ENCODE results near the gene TRMT2B. TPM values are rescaled to one million over a fixed set of nuclear protein-coding genes. Genes with fewer than 3 reads are reported as not detected.

Gene TRMT2B
- total and polyA plus RNA-seq, 9 donors = 8.8 to 18.1 (median 14.9) TPM

GRCh38 chrX:100980608-100981497 is 71.1 kb downstream of the TRMT2B start:
- Histone ChIP-seq H3K4me1 (ENCODE audit: insufficient read depth) (no peaks in the 10 kb centered on the region), H3K9me3 (no peaks in the 10 kb centered on the region), H3K27me3 (no peaks in the 10 kb centered on the region), H3K4me3 (no peak overlapping the region), H3K36me3 (no peaks in the 10 kb centered on the region), H3K27ac (no peak overlapping the region)
- DNase-seq = no peak
- 83 to 87% (median 83%) methylated on average over 6 of the region's 6 CpGs for WGBS, 3 donors
- no peak for TF ChIP-seq EP300 (IDR thresholded peaks at IDR 0.05)
- no peak for TF ChIP-seq POLR2A (IDR thresholded peaks at IDR 0.05)
- TF ChIP-seq, protein P1, sequence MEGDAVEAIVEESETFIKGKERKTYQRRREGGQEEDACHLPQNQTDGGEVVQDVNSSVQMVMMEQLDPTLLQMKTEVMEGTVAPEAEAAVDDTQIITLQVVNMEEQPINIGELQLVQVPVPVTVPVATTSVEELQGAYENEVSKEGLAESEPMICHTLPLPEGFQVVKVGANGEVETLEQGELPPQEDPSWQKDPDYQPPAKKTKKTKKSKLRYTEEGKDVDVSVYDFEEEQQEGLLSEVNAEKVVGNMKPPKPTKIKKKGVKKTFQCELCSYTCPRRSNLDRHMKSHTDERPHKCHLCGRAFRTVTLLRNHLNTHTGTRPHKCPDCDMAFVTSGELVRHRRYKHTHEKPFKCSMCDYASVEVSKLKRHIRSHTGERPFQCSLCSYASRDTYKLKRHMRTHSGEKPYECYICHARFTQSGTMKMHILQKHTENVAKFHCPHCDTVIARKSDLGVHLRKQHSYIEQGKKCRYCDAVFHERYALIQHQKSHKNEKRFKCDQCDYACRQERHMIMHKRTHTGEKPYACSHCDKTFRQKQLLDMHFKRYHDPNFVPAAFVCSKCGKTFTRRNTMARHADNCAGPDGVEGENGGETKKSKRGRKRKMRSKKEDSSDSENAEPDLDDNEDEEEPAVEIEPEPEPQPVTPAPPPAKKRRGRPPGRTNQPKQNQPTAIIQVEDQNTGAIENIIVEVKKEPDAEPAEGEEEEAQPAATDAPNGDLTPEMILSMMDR (IDR thresholded peaks at IDR 0.05) = no peak
- intact Hi-C loops (cut with DNase I) = no loop called here

GRCh38 chrX:100979881-100980607 is 71.9 kb downstream of the TRMT2B start:
- WGBS, 3 donors = 71 to 76% (median 73%) methylated on average over 3 of the region's 3 CpGs
- no peak for TF ChIP-seq EP300 (IDR thresholded peaks at IDR 0.05)
- TF ChIP-seq POLR2A (IDR thresholded peaks at IDR 0.05) = no peak
- TF ChIP-seq, protein P1 (IDR thresholded peaks at IDR 0.05) = no peak
- H3K27ac ChIP-seq = no peak overlapping the region
- H3K27me3 ChIP-seq = no peaks in the 10 kb centered on the region
- H3K4me3 ChIP-seq = no peak overlapping the region
- H3K36me3 ChIP-seq = no peaks in the 10 kb centered on the region
- H3K9me3 ChIP-seq = no peaks in the 10 kb centered on the region
- DNase-seq = no peak
- no peaks in the 10 kb centered on the region for H3K4me1 ChIP-seq (ENCODE audit: insufficient read depth)
- intact Hi-C loops (cut with DNase I) = no loop called here

DNA sequence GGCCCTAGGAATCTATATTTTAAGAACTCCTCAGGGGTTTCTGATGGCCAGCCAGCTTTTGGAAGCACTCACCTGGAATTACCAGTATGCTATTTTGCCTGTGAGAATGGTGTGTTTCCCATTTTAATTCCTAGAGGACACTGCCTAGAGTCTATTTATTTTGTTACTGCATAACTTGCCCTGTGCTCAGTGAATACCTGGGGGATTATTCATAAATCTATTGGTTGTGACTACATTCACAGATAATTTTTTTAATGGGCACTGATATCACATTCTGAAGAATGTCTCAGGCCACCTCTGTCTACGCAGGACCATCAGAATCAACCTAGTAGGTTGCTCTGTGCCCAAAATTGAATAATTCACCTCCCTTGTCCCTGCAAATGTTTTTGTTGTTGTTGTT is 75.7 kb downstream of the TRMT2B start:
- TF ChIP-seq, protein P1 (IDR thresholded peaks at IDR 0.05) = no peak
- TF ChIP-seq EP300 (IDR thresholded peaks at IDR 0.05) = no peak
- no peak for TF ChIP-seq POLR2A (IDR thresholded peaks at IDR 0.05)
- no peaks in the 10 kb centered on the region for H3K9me3 ChIP-seq
- no peak for DNase-seq
- H3K36me3 ChIP-seq = no peaks in the 10 kb centered on the region
- no peak overlapping the region for H3K27ac ChIP-seq
- no peak overlapping the region for H3K4me3 ChIP-seq
- intact Hi-C loops (cut with DNase I) = no loop called here
- no peaks in the 10 kb centered on the region for H3K4me1 ChIP-seq (ENCODE audit: insufficient read depth)
- no peaks in the 10 kb centered on the region for H3K27me3 ChIP-seq
- 74 to 88% (median 84%) methylated on average over 1 of the region's 1 CpG for WGBS, 3 donors

GRCh38 chrX:100975212-100975611 is 76.7 kb downstream of the TRMT2B start:
- no peaks in the 10 kb centered on the region for H3K4me1 ChIP-seq (ENCODE audit: insufficient read depth)
- 88 to 95% (median 92%) methylated on average over 3 of the region's 3 CpGs for WGBS, 3 donors
- no peak for DNase-seq
- H3K9me3 ChIP-seq = no peaks in the 10 kb centered on the region
- H3K4me3 ChIP-seq = no peak overlapping the region
- TF ChIP-seq, protein P1 (IDR thresholded peaks at IDR 0.05) = no peak
- no peak for TF ChIP-seq POLR2A (IDR thresholded peaks at IDR 0.05)
- no peak for TF ChIP-seq EP300 (IDR thresholded peaks at IDR 0.05)
- H3K27ac ChIP-seq = no peak overlapping the region
- no peaks in the 10 kb centered on the region for H3K27me3 ChIP-seq
- no peaks in the 10 kb centered on the region for H3K36me3 ChIP-seq
- intact Hi-C loops (cut with DNase I) = no loop called here

All from ovary (tissue), 9 donors.